Esophagus mucosa (tissue), 1 donor: ENCODE results near the gene MRAS. TPM values are rescaled to one million over a fixed set of nuclear protein-coding genes. Genes with fewer than 3 reads are reported as not detected.
"Not testable (repeated sequence)": the region's sequence is repeated elsewhere in the genome, so short reads cannot be mapped to it uniquely, and the experiment has no call there.

Source experiments
- ATAC-seq: fragments of 200-7000 bp; cut with Tn5 transposase; one replicate; pipeline ENCODE4 v1.9.1; 2020
- total RNA-seq: library from RNA; stranded (reverse); gene quantifications from one replicate; pipeline ENCODE4 v1.2.4, GENCODE V29; 2023
- donor health status: DM: yes; HTN: yes; CAD: no.

The MRAS gene
- total RNA-seq, 1 donor from 2014 or later = 1.6 TPM

GRCh38 chr3:138390582-138390932 is 42.2 kb downstream of the MRAS start:
- ATAC-seq = no peak

DNA sequence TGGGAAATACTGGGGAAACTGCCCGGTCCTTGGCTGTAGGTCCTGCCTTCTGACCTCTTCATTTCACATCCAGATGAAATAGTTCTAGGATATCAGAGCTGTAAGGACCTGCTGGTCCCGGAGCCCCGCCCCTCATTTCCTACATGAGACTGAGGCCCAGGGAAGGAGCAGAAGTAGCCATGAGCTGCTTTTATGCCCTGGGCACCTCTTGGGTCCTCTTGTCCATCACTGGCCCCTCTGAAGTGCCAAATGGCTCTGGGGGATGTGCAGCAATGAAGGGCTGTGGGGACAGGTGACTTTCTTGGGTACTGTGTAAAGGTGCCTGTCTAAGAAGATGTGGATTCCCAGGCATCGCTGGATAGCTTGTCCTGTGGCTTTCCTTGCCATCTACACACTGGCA is 45.8 kb downstream of the MRAS start:
- ATAC-seq = no peak

GRCh38 chr3:138394686-138395085 is 46.3 kb downstream of the MRAS start:
- ATAC-seq = no peak

DNA sequence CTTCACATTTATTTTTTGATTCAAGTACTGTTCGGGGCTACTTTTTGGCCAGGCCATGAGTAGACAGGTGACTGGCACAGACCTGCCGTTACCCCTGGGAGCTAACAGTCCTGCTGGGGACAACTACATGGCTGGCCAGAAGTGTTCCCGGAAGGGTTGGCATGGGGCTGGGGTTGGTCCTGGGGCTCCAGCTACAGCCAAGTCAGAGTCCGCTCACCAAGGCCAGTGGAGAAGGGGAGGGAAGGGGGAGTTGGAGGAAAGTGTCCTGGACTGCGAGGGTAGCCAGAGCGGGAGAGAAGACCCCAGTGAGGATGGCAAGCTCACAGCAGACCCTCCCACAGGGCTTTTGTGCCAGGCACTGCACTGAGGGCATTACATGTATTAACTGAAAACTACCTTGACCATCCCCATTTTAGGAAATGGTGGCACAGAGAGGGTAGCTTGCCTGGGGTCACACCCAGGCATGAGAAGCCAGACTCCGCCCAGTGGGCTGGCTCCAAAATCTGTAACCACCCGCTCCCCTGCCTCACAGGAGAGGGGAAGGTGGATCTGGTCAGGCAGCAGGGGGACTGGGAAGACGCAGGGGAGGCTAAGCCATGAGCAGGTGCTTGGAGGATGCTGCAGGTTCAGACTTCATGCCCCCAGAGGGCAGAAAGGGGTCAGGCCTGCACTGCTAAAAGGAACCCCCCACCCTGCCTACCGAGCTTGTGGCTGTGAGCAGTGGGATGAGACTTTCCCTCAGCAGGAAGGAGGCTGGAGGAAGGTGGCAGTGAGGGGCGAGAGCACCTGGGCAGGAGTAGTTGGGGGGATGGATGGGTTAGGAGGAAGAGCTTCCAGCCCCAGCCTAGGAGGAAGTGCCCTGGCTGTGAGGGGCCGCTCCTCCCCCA is 47.7 kb downstream of the MRAS start:
- peak; percentile 8 for ATAC-seq

DNA sequence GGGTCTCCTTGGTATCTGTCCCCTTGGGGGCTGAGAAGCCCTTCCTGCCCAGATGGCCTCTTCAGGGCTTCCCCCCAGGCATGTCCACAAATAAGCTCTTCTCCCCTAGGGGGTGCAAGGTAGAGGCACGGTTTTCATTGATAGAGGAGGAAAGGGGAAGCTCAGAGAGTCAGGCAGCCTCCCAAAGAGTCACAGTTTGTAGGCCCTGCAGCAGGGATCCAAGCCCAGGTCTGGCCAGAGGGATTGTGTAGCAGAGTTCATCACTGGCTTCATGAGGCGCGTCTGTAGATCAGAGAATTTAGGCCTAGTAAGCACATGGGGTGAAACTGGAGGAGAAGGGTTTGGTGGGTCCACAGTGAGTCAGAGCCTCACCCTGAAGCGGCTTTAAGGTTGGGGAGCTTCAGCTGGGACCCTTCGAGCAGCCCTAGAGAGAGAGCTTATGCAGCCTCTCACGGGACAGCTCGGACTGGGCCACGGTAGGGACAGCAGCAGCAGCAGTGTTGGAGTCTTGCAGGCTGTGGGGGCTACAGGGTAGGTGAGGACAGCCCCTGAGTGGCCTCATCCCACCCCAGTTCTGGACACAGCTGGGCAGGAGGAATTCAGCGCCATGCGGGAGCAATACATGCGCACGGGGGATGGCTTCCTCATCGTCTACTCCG is 48.5 kb downstream of the MRAS start:
- ATAC-seq = no peak

- no peak for ATAC-seq
These were observed 49.6 kb downstream of the MRAS start for GRCh38 chr3:138397983-138398382.

DNA sequence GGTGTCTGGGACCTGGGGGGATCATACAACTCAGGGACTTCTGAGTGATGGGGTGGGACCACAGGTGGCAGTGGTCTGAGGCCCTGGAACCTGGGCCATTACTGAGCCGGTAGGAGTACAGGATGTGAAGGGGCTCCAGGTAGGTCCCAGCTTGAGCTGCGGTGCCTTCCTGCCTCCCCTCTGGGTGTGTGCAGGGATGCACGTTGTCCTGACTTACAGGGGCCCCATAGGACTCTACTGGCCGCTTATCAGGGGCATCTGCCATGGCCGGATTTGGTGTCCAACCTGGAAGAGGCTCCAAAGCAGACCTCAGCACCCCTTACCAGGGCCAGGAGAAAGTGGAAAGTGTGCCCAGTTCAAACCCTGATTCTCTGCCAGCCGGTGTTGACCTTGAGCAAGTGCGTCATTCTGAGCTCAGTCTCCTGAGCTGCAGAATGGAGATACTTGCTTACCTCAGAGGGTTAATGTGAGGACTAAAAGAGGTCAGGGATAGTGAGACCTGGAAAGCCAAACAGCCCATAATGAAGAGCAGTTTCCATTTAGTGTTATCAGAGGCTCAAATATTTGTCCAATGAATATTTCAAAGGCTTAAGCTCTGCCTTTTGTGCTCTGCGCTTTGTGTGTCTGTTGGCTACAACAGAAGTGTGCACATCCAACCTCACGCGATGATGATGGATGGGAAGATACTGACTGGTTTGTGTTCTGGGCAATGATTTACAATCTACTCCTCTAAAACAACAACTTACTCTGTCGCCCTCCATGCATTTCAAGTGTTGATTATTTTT is 50.6 kb downstream of the MRAS start:
- no peak for ATAC-seq

DNA sequence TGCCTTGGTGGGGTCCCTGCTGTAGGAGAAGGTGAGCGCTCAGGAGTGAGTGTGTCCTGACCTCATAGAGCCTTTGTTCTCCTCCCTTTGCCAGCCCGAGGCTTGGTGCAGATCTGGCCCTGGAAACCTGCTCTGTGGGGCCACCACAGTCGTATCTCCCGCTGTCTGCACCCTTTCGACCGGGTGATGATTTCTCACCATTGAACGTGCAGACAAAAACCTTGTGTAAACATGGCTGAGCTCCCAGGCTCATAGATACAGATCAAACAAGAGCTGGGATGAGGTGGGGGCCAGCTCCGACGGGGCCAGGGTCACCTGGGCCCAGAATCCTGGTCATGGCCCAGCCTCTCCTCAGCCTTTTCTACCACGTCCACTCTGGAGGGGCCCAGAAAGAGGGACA is 51.4 kb downstream of the MRAS start:
- ATAC-seq = no peak

DNA sequence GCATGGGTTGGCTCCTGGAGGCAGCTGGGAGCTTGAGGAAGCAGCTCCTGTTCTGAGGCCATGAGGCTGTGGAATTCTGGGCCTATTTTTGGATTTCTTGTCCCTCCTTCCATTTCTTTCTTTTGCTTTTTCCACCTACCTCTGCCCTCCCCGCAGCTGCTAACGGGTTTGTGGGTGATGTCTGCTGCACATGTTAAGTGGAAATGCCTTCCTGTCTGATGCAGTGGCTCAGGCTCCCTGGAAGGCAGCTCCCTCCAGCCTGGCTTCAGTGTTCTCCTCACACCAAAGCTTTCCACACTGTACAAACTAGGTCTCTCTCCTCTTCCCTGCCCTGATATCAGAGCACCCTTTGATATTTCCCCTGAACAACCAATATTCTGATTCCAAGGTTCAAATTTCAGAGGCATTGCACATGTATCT is 52.3 kb downstream of the MRAS start:
- no peak for ATAC-seq

GRCh38 chr3:138401834-138402233 is 53.5 kb downstream of the MRAS start:
- ATAC-seq = no peak

GRCh38 chr3:138404121-138404520 is 55.7 kb downstream of the MRAS start:
- no peak for ATAC-seq

- no peak for ATAC-seq
These were observed 56.6 kb downstream of the MRAS start for GRCh38 chr3:138405001-138405400.

DNA sequence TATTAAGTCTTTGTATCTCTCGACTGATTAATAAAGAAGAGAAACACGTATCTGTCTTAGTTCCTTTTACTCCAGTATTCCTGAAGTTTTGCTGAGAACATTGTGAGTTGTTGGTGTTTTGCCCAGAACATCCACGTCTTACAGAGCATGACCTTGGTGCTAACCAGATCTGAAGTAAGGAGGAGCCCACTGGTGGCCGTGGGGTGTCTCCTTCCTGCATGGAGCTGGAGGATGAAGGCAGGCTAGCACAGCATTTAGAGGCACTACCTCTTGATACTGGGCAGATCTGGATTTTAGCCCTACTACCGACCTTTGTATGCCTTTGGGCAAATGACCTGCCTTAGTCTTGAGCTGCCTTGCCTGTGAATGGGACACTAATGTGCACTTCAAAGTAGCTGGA is 57.1 kb downstream of the MRAS start:
- no peak for ATAC-seq

DNA sequence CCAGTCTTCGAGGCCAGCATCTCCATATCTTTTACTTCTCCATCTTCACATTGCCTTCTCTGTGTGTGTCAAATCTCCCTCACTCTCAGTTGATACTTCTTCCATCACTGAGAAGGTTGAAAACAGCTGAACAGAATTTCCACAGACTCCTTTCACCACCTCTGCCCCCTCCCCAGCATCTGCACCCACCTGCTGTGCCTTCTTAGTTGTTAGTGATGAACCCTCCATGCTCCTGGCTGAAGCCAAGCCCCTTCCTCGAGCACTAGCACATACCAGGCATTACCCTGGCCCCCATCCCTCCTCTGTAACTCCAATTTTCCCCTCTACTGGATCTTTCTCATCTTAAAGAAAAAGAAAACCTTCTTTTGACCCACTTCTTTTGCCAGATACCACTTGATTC is 58.2 kb downstream of the MRAS start:
- ATAC-seq = no peak

DNA sequence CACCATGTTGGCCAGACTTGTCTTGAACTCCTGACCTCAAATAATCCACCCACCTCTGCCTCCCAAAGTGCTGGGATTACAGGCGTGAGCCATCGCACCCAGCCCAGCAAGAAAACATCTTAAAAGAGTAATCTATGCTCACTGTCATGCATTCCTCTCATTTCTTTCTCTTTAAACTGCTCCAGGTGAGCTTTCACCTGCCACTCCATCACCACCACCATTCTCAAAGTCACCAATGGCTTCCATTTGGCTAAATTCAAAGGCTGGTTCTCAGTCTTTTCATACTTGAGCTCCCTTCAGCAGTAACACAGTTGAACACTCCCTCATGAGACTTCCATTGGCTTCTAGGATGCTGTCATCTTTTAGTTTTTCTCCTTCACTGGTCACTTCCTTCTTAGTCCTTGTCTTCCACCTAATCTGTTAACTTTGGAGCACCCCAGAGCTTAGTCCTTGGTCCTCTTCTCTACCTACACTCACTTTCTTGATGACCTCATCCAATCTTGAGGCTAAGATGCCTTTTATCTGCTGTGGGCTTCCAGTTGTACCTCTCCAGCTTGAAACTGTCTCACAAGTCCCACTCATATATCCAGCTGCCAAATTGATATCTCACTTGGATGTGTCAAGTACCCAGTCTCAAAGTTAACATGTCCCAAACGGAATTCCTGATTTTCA is 59.0 kb downstream of the MRAS start:
- no peak for ATAC-seq

DNA sequence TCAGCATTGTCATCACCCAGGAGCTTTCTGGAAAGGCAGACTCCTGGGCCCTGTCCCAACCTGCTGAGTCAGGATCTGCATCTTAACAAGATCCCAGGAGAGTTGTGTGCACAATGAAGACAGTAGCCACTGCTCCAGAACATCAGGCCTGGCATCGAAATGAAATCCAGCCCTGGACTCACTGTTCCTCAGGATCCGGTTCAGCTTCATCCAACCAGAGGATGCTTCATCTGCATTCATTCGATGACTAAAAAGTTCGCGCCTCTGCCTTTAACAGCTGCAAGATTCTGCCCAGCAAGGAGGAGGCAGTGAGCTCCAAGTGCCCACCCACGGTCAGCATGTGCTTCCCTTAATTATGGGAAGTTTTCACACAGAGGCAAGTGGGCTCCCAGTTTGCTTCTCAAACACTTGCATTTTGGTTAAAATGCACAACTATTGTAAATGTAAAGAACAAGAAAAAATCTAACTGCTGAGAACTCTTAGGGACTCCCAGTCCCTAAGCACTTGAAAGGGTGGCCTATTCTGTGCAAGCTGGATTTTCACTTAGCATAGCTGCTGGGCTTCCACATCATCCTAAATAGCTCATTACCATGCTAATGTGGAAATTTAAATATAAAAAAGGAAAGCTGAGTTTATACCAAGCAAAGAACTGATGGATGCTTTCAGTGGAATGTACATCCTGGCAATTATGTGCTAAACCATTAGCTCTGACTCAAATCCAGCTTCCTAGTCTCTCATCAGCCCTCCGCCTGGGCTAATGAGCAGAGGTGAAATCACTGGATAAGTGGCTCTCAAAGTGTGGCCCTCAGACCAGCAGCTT is 60.6 kb downstream of the MRAS start:
- ATAC-seq = no peak

- ATAC-seq = peak; percentile 23
These were observed 64.6 kb downstream of the MRAS start for GRCh38 chr3:138412821-138413551.

DNA sequence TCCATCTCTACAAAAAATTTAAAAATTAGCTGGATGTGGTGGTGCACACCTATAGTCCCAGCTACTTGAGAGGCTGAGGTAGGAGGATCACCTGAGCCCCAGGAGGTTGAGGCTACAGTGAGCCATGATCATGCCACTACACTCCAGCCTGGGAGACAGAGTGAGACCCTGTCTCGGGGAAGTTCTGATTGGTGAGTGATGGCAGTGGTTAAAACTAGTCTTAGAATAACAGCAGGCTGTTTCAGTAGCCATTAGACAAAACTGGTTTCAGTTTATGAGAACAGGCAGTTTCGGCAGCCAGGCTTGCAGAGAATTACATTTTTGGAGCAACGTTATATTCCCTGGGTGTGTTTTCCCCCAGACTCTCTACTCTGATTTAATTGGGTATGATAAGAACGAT is 67.9 kb downstream of the MRAS start:
- ATAC-seq = not testable (repeated sequence)

DNA sequence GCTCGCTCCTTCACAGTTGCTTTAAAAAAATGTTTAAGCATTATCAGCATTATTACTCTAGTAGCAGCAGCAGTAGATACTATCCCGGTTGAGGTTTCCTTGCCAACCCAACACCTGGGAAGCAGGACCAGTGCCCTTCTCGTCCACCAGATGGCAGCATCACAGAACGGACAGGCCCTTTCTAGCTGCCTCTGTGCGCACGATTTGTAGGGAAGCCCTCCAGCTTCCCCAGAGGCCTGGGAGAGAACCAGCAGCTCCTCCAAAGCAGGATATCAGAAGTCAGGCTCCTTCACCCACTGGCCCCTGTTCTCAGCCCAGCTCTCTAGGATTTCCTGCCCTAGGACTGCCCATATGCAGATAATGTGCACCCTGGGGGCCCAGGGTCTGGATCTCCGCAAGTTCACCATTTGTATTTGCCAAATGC is 69.2 kb downstream of the MRAS start:
- peak; percentile 86 for ATAC-seq

- ATAC-seq = no peak
These were observed 70.3 kb downstream of the MRAS start for GRCh38 chr3:138418601-138419206.

DNA sequence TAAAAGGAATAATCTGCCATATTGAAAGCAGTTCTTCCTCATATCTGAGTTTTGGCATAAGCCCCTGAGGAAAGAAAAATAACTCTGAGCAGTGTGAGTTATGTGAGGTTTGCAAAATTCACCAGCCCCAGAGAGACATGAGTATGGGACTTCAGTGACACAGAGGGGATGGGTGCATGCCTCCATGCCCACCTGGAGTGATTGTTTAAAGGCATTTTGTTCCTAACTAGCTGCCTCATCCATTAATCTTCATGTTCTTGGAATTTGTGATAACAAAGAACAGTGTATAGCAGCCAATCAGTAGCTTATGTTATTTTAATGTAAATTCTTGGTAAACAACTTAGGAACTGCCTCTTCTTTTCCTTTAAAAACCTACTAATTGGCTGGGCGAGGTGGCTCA is 74.9 kb downstream of the MRAS start:
- ATAC-seq = no peak
